Mucosa of rectum (tissue), 2 donors: ENCODE data around the gene RNF146.
A peak's percentile ranks its signal among the peaks of the same experiment; 100 is the strongest.

Experiments
- H3K27ac ChIP-seq, 2 donors: one replicate each; pipeline ENCODE4 v1.7.0; 2013; ENCODE audit warnings: inconsistent platforms in 2 of 2, low read depth in 2 of 2, low read length in 2 of 2
- H3K27me3 ChIP-seq, 2 donors: one replicate each; pipeline ENCODE4 v1.7.0; 2013; ENCODE audit warnings: low read length in 2 of 2; ENCODE audit not compliant: control insufficient read depth in 2 of 2, insufficient read depth in 2 of 2
- H3K36me3 ChIP-seq, 2 donors: one replicate each; pipeline ENCODE4 v1.7.0; 2013; ENCODE audit warnings: low read length in 2 of 2; ENCODE audit not compliant: control insufficient read depth in 2 of 2, insufficient read depth in 2 of 2
- H3K4me1 ChIP-seq, 2 donors: one replicate each; pipeline ENCODE4 v1.7.0; 2013; ENCODE audit warnings: low read length in 2 of 2, mild to moderate bottlenecking in 1 of 2; ENCODE audit not compliant: control insufficient read depth in 2 of 2, insufficient read depth in 2 of 2
- H3K4me3 ChIP-seq, 2 donors: one replicate each; pipeline ENCODE4 v1.7.0; 2013; ENCODE audit warnings: low read length in 2 of 2
- H3K9ac ChIP-seq, 2 donors: one replicate each; pipeline ENCODE4 v1.7.0; 2013; ENCODE audit warnings: low read length in 2 of 2, low read depth in 1 of 2, mild to moderate bottlenecking in 1 of 2
- H3K9me3 ChIP-seq, 2 donors: one replicate each; pipeline ENCODE4 v1.7.0; 2013; ENCODE audit warnings: low read length in 2 of 2; ENCODE audit not compliant: control insufficient read depth in 2 of 2
- donor health status: healthy.
- donor health status: Normal muscosa, but diverticular disease.

The RNF146 gene

DNA sequence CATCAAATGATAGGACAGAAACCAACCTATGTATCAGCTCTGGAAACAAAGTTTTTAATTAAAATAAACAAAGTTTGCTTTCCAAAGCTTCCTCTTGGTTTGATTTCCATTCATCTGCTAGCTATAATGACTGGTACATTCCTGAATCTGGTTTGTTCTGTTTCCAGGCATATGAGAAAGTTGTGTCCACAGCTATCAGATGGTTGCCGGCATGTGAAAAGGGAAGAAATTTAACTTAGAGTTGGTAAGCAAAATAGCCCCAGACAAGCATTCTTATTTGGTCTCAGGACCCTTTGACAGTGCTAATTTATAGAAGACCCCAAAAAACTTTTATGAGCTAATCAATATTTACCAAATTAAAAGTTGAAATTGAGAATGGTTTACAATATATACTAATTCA lies 3.8 kb upstream of the RNF146 start:
- Histone ChIP-seq H3K9me3 (no peaks in the 10 kb centered on the region), H3K27ac (no peak overlapping the region), H3K4me3 (no peak overlapping the region), H3K27me3 (no peaks in the 10 kb centered on the region), H3K9ac (no peak overlapping the region), H3K36me3 (no peaks in the 10 kb centered on the region), H3K4me1 (peaks cover 4 to 8% of the 10 kb centered on the region in 2 donors)

DNA sequence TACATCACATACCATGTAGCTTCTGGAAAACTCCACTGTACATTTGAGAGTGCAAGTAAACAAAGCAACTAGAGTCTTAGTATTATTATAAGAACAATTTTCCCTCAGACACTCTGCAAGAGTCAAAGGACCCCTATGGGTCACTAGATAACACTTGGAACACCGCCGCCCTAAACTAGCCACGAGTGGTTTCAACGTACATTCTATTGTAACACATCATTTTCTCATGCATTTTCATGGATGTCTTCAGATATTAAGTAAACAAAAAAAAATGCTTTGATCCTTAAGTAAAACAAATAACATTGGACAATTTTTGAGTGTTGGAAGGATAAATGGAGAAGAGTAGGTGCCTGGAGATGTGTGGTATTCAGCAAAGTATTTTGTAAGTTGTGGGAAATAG lies 3.2 kb upstream of the RNF146 start:
- Histone ChIP-seq H3K27ac (no peak overlapping the region), H3K36me3 (no peaks in the 10 kb centered on the region), H3K4me3 (no peak overlapping the region), H3K9ac (no peak overlapping the region), H3K9me3 (no peaks in the 10 kb centered on the region), H3K27me3 (no peaks in the 10 kb centered on the region), H3K4me1 (peaks cover 9 to 12% of the 10 kb centered on the region in 2 donors)

DNA sequence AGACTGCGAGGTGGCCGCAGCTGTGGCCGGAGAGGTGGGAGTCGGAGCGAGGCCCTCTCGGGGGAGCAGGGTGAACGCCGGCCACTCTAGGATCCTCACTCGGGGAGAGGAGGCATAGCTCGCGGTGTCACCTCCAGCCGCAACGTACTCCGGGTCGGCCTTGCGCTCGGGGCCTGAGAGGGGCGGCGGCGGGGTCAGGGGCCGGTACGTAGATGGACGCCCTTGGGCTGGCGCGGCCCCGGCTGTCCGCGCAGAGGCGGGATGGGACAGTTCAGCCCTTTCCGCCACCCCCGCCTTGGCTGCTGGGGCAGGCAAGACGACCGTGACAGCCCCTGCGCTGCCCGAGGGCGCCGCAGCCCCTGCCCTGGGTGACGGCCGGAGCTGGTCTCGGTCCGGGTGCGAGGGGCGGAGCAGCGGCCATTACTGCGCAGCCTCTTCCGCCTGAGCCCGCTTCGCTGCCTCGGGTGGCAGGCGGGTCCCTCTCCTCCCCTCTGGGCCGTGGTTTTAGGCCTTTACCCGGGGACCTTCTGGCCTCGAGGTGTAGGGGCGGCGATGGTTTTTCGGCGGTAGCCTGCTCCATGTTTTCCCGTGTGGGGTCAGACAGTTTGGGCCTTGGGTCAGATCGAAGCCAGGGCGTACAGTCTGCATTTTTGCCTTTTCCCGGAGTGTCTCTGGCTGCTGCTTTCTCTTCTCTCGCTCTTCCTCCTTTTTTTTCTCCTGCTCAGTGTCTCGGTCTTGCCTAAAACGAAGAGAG lies 405 bp downstream of the RNF146 start:
- Histone ChIP-seq H3K9ac (peak overlapping the region; percentile 96 to 97), H3K9me3 (no peaks in the 10 kb centered on the region), H3K27me3 (no peaks in the 10 kb centered on the region), H3K36me3 (no peaks in the 10 kb centered on the region), H3K27ac (peak overlapping the region; percentile 98 to 99), H3K4me3 (peak overlapping the region; percentile 93 to 96), H3K4me1 (peaks cover 12 to 15% of the 10 kb centered on the region in 2 donors)

DNA sequence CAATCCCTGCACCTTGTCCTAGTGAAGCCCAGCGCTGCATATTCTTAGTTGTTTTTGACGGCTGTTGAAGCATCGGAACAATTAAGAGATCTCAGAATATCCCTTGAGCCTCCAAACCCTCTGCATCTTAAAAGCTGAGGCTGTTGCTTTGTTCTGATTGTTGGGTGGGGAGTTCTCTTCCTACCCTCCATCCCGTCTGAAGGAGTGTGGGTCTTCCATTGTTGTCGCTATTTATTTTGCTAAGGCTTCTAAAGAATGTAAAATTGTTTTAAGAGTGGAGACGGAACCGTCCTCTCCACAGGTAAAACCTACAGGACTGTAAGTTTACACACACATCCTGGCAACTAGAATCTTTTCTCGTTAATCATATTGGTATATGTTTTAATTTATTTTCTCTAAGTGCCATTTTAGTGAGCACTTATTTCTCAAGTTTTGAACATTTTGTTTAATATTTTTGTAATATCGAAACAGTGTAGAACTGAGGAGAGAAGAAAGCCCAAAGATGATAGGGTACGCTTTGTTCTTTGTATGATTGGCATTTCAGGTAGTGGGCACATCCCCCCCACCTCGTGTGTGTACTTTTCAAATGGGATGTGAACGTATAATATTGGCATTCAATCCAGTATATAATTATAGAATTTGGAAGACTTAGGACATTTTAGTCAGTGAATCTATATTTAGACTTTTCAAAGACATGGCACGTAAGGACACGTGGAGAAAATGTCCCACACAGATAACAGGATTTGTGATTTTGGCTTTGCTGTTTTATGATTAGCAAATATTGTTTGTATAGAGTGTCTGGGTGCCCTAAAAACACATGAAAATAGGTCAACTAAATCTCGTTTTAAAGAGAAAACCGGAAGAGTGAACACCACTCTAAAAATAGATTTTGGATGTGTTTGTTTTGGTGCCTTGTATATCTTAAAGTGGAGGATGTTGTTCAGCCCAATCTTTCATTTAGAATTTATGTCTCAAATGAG lies 1.3 kb downstream of the RNF146 start:
- Histone ChIP-seq H3K36me3 (no peaks in the 10 kb centered on the region), H3K4me1 (peaks cover 12 to 15% of the 10 kb centered on the region in 2 donors), H3K9me3 (no peaks in the 10 kb centered on the region), H3K27me3 (no peaks in the 10 kb centered on the region), H3K4me3 (peak overlapping the region; percentile 93 to 96), H3K9ac (peak overlapping the region; percentile 96 to 97), H3K27ac (peak overlapping the region; percentile 98 to 99)

DNA sequence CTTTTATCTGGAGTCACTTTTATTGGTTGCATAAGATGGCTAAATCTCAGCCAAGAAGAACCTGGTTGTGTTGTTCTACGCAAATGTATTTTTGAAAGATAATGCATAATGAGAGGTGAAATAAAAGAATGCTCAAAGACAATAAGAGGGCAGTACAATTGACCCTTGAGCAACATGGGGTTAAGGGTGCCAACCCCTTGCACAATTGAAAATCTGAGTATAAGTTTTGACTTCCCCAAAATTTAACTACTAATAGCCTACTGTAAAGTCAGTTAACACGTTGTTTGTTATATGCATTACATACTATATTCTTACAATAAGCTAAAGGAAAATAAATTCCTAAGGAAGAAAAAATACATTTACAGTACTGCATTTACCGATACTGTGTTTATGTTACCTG lies 5.9 kb downstream of the RNF146 start:
- H3K9ac ChIP-seq, result no peak overlapping the region
- no peak overlapping the region for H3K4me3 ChIP-seq
- H3K4me1 ChIP-seq, result peaks cover 5 to 15% of the 10 kb centered on the region in 2 donors
- H3K27me3 ChIP-seq, result no peaks in the 10 kb centered on the region
- no peaks in the 10 kb centered on the region for H3K36me3 ChIP-seq
- no peaks in the 10 kb centered on the region for H3K9me3 ChIP-seq
- no peak overlapping the region for H3K27ac ChIP-seq

DNA sequence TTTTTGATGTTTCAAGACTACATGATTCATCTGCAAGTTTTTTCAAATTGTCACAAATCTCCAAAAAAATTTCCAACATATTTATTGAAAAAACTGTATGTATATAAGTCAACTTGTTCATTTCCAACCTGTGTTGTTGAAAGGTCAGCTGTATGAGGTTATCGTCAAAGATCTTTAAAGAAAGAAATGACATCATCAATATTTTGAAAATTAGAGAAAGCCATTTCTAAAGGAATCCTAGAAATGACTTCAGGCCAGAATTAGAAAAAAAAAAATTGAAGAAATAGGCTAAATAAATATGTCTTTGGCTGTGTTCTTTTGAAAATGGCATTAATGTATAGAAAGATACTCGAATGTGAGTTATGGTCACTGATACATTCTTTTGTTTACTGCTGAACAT lies 6.8 kb downstream of the RNF146 start:
- H3K4me1 ChIP-seq, result peaks cover 0 to 7% of the 10 kb centered on the region in 2 donors
- no peak overlapping the region for H3K9ac ChIP-seq
- no peak overlapping the region for H3K27ac ChIP-seq
- no peaks in the 10 kb centered on the region for H3K36me3 ChIP-seq
- no peaks in the 10 kb centered on the region for H3K9me3 ChIP-seq
- no peaks in the 10 kb centered on the region for H3K27me3 ChIP-seq
- H3K4me3 ChIP-seq, result no peak overlapping the region

DNA sequence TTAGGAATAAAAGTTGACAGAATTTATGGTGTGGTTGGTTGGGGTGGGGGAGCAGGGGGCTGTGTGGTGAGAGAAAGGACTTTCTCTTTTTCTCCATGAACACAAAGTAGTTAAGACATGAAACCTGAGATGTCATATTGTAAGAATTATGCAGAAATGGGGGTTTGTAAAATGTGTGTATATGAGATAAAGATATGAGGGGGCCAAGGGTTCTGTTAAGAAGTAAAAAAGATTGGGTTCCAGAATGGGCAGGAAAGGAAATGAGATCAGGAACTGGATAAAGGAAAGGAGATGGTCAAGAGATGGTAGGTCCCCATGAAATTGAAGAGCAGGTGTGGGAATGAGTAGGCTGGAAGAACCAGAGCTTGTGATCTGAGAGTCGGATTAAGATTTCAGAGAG lies 9.7 kb downstream of the RNF146 start:
- H3K4me1 ChIP-seq, result no peaks in the 10 kb centered on the region
- H3K36me3 ChIP-seq, result peaks cover 2% of the 10 kb centered on the region in 2 donors

DNA sequence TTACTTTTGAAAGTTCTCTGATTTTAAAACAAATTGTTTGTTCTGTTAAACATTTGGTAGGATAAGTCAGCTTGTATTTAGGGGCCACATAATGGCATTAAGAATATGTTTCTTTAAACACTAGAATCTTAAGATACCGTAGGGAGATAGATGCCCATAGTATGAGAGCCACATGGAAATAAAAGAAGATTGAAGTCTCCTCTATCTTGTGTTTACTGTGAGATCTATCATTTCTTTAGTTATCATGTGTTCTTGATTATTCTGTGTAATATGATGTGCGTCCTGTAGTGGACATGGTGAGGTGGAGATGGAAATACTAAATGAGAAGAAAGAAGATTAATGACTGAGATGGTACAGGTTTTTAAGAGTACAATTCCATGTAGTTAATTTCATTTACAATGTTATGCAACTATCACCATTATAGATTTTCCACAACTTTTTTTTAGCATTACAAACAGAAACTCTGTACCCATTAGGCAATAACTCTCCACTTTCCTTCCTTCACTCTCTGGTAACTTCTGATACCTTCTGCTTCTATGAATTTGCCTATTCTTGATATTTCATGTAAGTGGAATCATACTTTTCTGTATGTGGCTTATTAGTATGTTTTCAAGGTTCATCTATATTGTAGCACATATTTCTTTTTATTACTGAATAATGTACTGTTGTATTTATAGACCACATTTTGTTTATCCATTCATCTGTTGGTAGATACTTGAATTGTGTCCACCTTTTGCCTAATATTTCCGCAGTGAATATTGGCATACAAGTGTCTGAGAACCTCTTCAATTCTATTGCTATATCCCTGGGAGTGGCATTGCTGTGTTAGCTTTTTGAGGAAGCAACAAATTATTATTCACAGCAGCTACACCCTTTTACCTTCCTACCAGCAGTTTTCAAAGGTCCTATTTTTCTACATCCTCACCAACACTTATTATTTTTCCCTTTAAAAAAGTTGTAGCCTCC lies 11.5 kb downstream of the RNF146 start:
- H3K27me3 ChIP-seq, result no peaks in the 10 kb centered on the region
- peaks cover 13 to 14% of the 10 kb centered on the region in 2 donors for H3K36me3 ChIP-seq
- H3K9ac ChIP-seq, result no peak overlapping the region
- no peak overlapping the region for H3K27ac ChIP-seq
- no peak overlapping the region for H3K4me3 ChIP-seq
- no peaks in the 10 kb centered on the region for H3K4me1 ChIP-seq
- no peaks in the 10 kb centered on the region for H3K9me3 ChIP-seq

More for the DNA sequence above, 9.7 kb downstream of the RNF146 start:
- Histone ChIP-seq H3K27ac (no peak overlapping the region), H3K4me3 (no peak overlapping the region), H3K9me3 (no peaks in the 10 kb centered on the region), H3K9ac (no peak overlapping the region), H3K27me3 (no peaks in the 10 kb centered on the region)

DNA sequence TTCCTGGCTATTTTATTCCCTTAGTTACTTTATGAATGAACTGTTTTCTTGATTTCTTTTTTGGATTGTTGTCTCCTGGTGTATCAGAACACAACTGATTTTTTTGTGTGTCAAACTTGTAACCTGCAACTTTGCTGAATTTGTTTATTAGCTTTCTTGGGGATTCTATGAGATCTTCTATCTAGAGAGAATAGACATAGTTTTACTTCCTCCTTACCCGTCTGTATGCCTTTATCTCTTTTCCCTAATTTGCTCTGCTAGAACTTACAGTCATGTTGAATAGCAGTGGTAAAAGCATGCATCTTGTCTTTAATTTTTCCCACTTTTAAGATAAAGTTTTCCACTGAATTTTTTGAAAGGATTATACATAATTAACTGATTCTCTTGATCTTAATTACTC lies 13.2 kb downstream of the RNF146 start:
- H3K36me3 ChIP-seq, result peaks cover 19 to 21% of the 10 kb centered on the region in 2 donors
- no peaks in the 10 kb centered on the region for H3K9me3 ChIP-seq
- H3K4me3 ChIP-seq, result no peak overlapping the region
- no peaks in the 10 kb centered on the region for H3K27me3 ChIP-seq
- no peak overlapping the region for H3K9ac ChIP-seq
- no peak overlapping the region for H3K27ac ChIP-seq
- no peaks in the 10 kb centered on the region for H3K4me1 ChIP-seq
